NCI-H460 (cell line): ENCODE results near the gene TSPYL6. TPM values are rescaled to one million over a fixed set of nuclear protein-coding genes. Genes with fewer than 3 reads are reported as not detected.

ENCODE experiments used
- DNase-seq: peaks from one replicate; pipeline ENCODE4 v3.0.0-alpha.2; 2016; ENCODE audit warnings: low read depth; ENCODE audit errors: extremely low read depth
- total RNA-seq: library from RNA; depleted of rRNA; stranded (reverse); fragments of >200 nt; shearing (Covaris generic); gene quantifications from 2 replicates; pipeline ENCODE4 v1.2.3, GENCODE V29; 2014; rRNA removed

The TSPYL6 gene
- total RNA-seq, 1 experiment from 2014 or later: not detected

GRCh38 chr2:54207666-54208195 is 48.3 kb downstream of the TSPYL6 start:
- DNase-seq: no peak

DNA sequence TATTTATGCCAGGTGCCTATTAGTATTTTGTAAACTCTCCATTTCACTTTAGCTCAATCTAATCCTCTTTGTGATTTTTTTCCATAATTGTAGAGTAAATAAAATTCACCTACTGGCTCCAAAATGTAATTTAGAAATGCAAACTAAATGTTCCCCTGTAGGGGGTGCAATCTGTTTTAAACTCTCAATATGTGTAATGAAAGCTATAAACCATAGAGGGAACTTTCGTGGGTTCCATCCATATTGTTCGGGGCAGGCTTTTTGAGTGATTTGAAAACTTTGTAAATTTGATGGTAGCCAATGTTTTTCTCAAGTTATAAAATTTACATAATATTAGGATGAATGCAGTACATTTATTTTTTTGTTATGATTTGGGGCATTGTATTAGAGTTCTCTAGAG is 49.4 kb downstream of the TSPYL6 start:
- DNase-seq: peak; percentile 55

DNA sequence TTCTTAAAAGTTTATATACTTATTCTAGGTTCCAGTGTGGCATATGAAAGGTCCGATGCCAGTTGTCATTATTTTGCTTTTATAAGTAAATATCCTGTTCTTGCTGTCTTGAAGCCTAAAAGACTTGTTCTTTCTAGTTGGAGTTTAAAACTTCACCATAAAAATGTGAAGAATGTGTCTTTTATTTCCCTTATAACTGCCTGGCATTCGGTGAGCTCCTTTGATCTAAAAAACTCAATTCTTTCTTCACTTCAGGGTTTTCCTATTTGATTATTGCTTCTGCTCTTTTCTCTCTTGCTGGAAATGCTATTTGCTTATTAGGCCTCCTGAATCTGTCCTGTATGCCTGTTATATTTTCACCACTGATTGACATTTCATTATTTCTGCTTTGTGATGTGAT is 51.6 kb downstream of the TSPYL6 start:
- no peak for DNase-seq

Other genes starting within 250 kb of the TSPYL6 start
- 6.8 and 7.4 TPM in 2 replicates for gene ACYP2, start 140.6 kb downstream of the TSPYL6 start, total RNA-seq
- gene SPTBN1, start 200.1 kb upstream of the TSPYL6 start, total RNA-seq: 228 and 266 TPM in 2 replicates